GM21576 (cell line): Measurements from ENCODE around the gene HAUS5.
A peak's percentile ranks its signal among the peaks of the same experiment; 100 is the strongest.
"Not testable (repeated sequence)": the region's sequence is repeated elsewhere in the genome, so short reads cannot be mapped to it uniquely, and the experiment has no call there.

Experiments used
- ATAC-seq: cut with Tn5 transposase; IDR thresholded peaks from one replicate; pipeline ENCODE4 v1.9.1; 2021; ENCODE audit warnings: mild to moderate bottlenecking, moderate library complexity; ENCODE audit not compliant: unreplicated experiment

HAUS5 gene

GRCh38 chr19:35642312-35642711 lies 29.8 kb downstream of the HAUS5 start:
- ATAC-seq, result no peak

GRCh38 chr19:35642798-35643254 lies 30.3 kb downstream of the HAUS5 start:
- no peak for ATAC-seq

- ATAC-seq, result peak; percentile 28
Observed at GRCh38 chr19:35643255-35644205, 31.0 kb downstream of the HAUS5 start.

GRCh38 chr19:35644206-35644986 lies 31.9 kb downstream of the HAUS5 start:
- peak; percentile 60 for ATAC-seq

GRCh38 chr19:35644987-35645679 lies 32.6 kb downstream of the HAUS5 start:
- ATAC-seq, result no peak

GRCh38 chr19:35645680-35646511 lies 33.4 kb downstream of the HAUS5 start:
- ATAC-seq, result no peak

- ATAC-seq, result peak; percentile 50
Observed at GRCh38 chr19:35648017-35648961, 35.8 kb downstream of the HAUS5 start, which contains the start of gene COX6B1. Gene COX6B1 (plus strand): TSS chr19:35648323. CDS start chr19:35651244, 2,921 bp downstream.

GRCh38 chr19:35650581-35650980 lies 38.0 kb downstream of the HAUS5 start:
- no peak for ATAC-seq

- not testable (repeated sequence) for ATAC-seq
Observed at GRCh38 chr19:35654828-35655227, 42.3 kb downstream of the HAUS5 start.

GRCh38 chr19:35655600-35655999 lies 43.1 kb downstream of the HAUS5 start:
- ATAC-seq, result no peak

GRCh38 chr19:35656700-35657099 lies 44.2 kb downstream of the HAUS5 start:
- ATAC-seq, result no peak

- no peak for ATAC-seq
Observed at GRCh38 chr19:35657904-35658700, 45.6 kb downstream of the HAUS5 start.

GRCh38 chr19:35661995-35662340 lies 49.4 kb downstream of the HAUS5 start:
- ATAC-seq, result no peak

GRCh38 chr19:35663981-35664380 lies 51.4 kb downstream of the HAUS5 start:
- no peak for ATAC-seq

GRCh38 chr19:35665157-35665556 lies 52.6 kb downstream of the HAUS5 start:
- no peak for ATAC-seq

GRCh38 chr19:35665604-35666003 lies 53.1 kb downstream of the HAUS5 start:
- ATAC-seq, result no peak

- no peak for ATAC-seq
Observed at GRCh38 chr19:35666251-35666913, 53.8 kb downstream of the HAUS5 start, which contains the start of gene UPK1A. Gene UPK1A (plus strand): TSS chr19:35666517. CDS start chr19:35666813, 296 bp downstream.

- ATAC-seq, result no peak
Observed at GRCh38 chr19:35669566-35669965, 57.0 kb downstream of the HAUS5 start.
